HG03378 (cell line): Measurements from ENCODE around the gene FAM161B.

Experiments used
- ATAC-seq: cut with Tn5 transposase; IDR thresholded peaks from one replicate; pipeline ENCODE4 v1.9.1; 2021; ENCODE audit warnings: mild to moderate bottlenecking, moderate library complexity; ENCODE audit not compliant: unreplicated experiment

Gene FAM161B

DNA sequence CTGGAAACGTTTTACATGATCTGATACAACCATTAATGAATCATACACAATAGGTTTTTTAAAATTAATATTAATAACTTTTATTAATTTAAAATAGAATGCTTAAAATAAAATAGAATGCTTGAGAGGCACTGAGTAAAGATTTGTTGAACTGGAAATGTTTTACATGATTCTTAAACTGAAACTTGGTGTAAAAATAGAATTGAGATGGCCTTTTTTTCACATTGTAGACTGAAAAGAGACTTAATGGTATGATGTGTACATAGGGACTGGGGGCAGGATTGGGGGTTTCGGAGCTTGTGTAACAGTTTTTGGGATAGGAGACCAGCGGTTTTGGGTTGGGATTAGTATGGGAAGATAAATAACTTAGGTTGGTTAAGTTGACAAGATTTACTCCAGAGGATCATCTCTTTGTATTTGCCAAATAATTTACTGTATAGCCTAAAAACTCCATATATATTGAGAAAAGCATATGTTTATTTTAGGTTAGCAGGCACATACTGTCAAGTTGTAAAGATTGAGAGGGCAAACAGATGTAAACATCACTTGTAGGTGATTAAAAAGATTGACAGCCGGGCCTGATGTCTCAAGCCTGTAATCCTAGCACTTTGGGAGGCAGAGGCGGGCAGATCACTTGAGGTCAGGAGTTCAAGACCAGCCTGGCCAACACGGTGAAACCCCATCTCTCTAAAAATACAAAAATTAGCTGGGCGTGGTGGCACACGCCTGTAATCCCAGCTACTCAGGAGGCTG, 65.3 kb downstream of the FAM161B start:
- ATAC-seq = no peak
